GM19324 (cell line): ENCODE data around the gene CYP26A1.

Experiments
- ATAC-seq: cut with Tn5 transposase; IDR thresholded peaks from one replicate; pipeline ENCODE4 v1.9.1; 2021; ENCODE audit warnings: mild to moderate bottlenecking, moderate library complexity; ENCODE audit not compliant: unreplicated experiment, low FRiP score

Gene CYP26A1

GRCh38 chr10:93113042-93113441, 39.3 kb downstream of the CYP26A1 start:
- ATAC-seq, result no peak

GRCh38 chr10:93115661-93116383, 42.1 kb downstream of the CYP26A1 start:
- no peak for ATAC-seq

- ATAC-seq, result no peak
Measured at GRCh38 chr10:93121311-93121710, 47.6 kb downstream of the CYP26A1 start.

GRCh38 chr10:93123766-93124165, 50.1 kb downstream of the CYP26A1 start:
- ATAC-seq, result no peak

GRCh38 chr10:93124580-93125318, 51.1 kb downstream of the CYP26A1 start:
- ATAC-seq, result no peak

GRCh38 chr10:93125966-93126365, 52.3 kb downstream of the CYP26A1 start:
- no peak for ATAC-seq

GRCh38 chr10:93126483-93127052, 52.9 kb downstream of the CYP26A1 start:
- ATAC-seq, result no peak
